ENCODE measurements around the gene MESP1.

The MESP1 gene

DNA sequence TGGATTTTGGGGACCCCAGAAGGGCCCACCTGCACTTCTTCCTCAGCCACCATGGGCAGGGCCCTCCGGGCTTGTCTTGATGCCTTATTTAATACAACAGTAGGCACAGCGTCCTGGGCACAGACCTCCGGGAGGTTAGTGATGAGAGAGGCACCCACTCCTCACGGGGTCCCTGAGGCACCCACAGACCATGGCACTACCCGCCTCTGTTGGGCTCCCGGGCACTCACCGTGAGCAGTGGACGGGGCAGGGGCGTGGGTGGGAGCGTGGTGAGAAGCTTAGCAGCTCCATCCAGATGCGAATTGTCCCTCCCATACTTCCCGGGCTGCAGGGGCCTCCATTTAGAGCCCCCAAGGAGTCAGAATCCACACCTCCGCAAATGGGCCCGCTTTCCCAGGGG, 24.8 kb upstream of the MESP1 start:
- H4K20me1 ChIP-seq (ENCODE audit: insufficient read depth, low read length): no peaks in the 10 kb centered on the region
- H3K4me1 ChIP-seq (ENCODE audit: insufficient read depth, low read length): no peaks in the 10 kb centered on the region
- H2AFZ ChIP-seq (ENCODE audit: low read depth, low read length): no peak overlapping the region
- H3K36me3 ChIP-seq (ENCODE audit: insufficient read depth, low read length): no peaks in the 10 kb centered on the region
- no peak for DNase-seq
- H3K9ac ChIP-seq (ENCODE audit: low read depth, low read length): no peak overlapping the region
- TF ChIP-seq, protein P1, sequence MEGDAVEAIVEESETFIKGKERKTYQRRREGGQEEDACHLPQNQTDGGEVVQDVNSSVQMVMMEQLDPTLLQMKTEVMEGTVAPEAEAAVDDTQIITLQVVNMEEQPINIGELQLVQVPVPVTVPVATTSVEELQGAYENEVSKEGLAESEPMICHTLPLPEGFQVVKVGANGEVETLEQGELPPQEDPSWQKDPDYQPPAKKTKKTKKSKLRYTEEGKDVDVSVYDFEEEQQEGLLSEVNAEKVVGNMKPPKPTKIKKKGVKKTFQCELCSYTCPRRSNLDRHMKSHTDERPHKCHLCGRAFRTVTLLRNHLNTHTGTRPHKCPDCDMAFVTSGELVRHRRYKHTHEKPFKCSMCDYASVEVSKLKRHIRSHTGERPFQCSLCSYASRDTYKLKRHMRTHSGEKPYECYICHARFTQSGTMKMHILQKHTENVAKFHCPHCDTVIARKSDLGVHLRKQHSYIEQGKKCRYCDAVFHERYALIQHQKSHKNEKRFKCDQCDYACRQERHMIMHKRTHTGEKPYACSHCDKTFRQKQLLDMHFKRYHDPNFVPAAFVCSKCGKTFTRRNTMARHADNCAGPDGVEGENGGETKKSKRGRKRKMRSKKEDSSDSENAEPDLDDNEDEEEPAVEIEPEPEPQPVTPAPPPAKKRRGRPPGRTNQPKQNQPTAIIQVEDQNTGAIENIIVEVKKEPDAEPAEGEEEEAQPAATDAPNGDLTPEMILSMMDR (IDR thresholded peaks at IDR 0.05; ENCODE audit: borderline replicate concordance, extremely low read depth, low read length, poor library complexity, severe bottlenecking): no peak
- TF ChIP-seq EZH2 (IDR thresholded peaks at IDR 0.05; ENCODE audit: borderline replicate concordance, low read depth, low read length, severe bottlenecking): no peak
- no peak overlapping the region for H3K4me2 ChIP-seq (ENCODE audit: insufficient read depth, low read length)
- H3K79me2 ChIP-seq (ENCODE audit: insufficient read depth, low read length): no peaks in the 10 kb centered on the region
- H3K9me3 ChIP-seq (ENCODE audit: insufficient read depth, low read length, severe bottlenecking): no peaks in the 10 kb centered on the region
- ATAC-seq (ENCODE audit: insufficient read depth, low read depth): no peak
- H3K4me3 ChIP-seq (ENCODE audit: low read depth in 1 of 2, low read length in 2 of 2): no peak overlapping the region
- no peak overlapping the region for H3K27ac ChIP-seq (ENCODE audit: low read length)
- no peaks in the 10 kb centered on the region for H3K27me3 ChIP-seq (ENCODE audit: insufficient read depth, low read length, poor library complexity)

- Histone ChIP-seq H3K4me1 (ENCODE audit: insufficient read depth, low read length) (no peaks in the 10 kb centered on the region), H2AFZ (ENCODE audit: low read depth, low read length) (no peak overlapping the region), H3K27ac (ENCODE audit: low read length) (no peak overlapping the region), H3K79me2 (ENCODE audit: insufficient read depth, low read length) (no peaks in the 10 kb centered on the region), H3K9ac (ENCODE audit: low read depth, low read length) (no peak overlapping the region), H3K27me3 (ENCODE audit: insufficient read depth, low read length, poor library complexity) (no peaks in the 10 kb centered on the region), H3K4me2 (ENCODE audit: insufficient read depth, low read length) (no peak overlapping the region), H3K9me3 (ENCODE audit: insufficient read depth, low read length, severe bottlenecking) (no peaks in the 10 kb centered on the region), H4K20me1 (ENCODE audit: insufficient read depth, low read length) (no peaks in the 10 kb centered on the region), H3K4me3 (ENCODE audit: low read depth in 1 of 2, low read length in 2 of 2) (no peak overlapping the region), H3K36me3 (ENCODE audit: insufficient read depth, low read length) (no peaks in the 10 kb centered on the region)
- TF ChIP-seq, protein P1 (IDR thresholded peaks at IDR 0.05; ENCODE audit: borderline replicate concordance, extremely low read depth, low read length, poor library complexity, severe bottlenecking): no peak
- TF ChIP-seq EZH2 (IDR thresholded peaks at IDR 0.05; ENCODE audit: borderline replicate concordance, low read depth, low read length, severe bottlenecking): no peak
- ATAC-seq (ENCODE audit: insufficient read depth, low read depth) (no peak), DNase-seq (no peak)
These were observed 23.4 kb upstream of the MESP1 start for GRCh38 chr15:89774492-89774891.

GRCh38 chr15:89772932-89773583, 22.0 kb upstream of the MESP1 start:
- no peaks in the 10 kb centered on the region for H3K4me1 ChIP-seq (ENCODE audit: insufficient read depth, low read length)
- no peaks in the 10 kb centered on the region for H3K79me2 ChIP-seq (ENCODE audit: insufficient read depth, low read length)
- no peak for DNase-seq
- H3K9ac ChIP-seq (ENCODE audit: low read depth, low read length): no peak overlapping the region
- H3K9me3 ChIP-seq (ENCODE audit: insufficient read depth, low read length, severe bottlenecking): no peaks in the 10 kb centered on the region
- TF ChIP-seq, protein P1 (IDR thresholded peaks at IDR 0.05; ENCODE audit: borderline replicate concordance, extremely low read depth, low read length, poor library complexity, severe bottlenecking): peak; percentile 23
- no peak for TF ChIP-seq EZH2 (IDR thresholded peaks at IDR 0.05; ENCODE audit: borderline replicate concordance, low read depth, low read length, severe bottlenecking)
- no peaks in the 10 kb centered on the region for H3K36me3 ChIP-seq (ENCODE audit: insufficient read depth, low read length)
- H3K4me3 ChIP-seq (ENCODE audit: low read depth in 1 of 2, low read length in 2 of 2): no peak overlapping the region
- no peak overlapping the region for H2AFZ ChIP-seq (ENCODE audit: low read depth, low read length)
- H3K4me2 ChIP-seq (ENCODE audit: insufficient read depth, low read length): no peak overlapping the region
- H4K20me1 ChIP-seq (ENCODE audit: insufficient read depth, low read length): no peaks in the 10 kb centered on the region
- no peak for ATAC-seq (ENCODE audit: insufficient read depth, low read depth)
- H3K27ac ChIP-seq (ENCODE audit: low read length): no peak overlapping the region
- no peaks in the 10 kb centered on the region for H3K27me3 ChIP-seq (ENCODE audit: insufficient read depth, low read length, poor library complexity)
